Measurements from ENCODE around the gene MAML1. TPM values are rescaled to one million over a fixed set of nuclear protein-coding genes. Genes with fewer than 3 reads are reported as not detected.

Gene MAML1
- total and polyA plus RNA-seq, 2 experiments from 2014 or later: 9.6 to 43.9 TPM

DNA sequence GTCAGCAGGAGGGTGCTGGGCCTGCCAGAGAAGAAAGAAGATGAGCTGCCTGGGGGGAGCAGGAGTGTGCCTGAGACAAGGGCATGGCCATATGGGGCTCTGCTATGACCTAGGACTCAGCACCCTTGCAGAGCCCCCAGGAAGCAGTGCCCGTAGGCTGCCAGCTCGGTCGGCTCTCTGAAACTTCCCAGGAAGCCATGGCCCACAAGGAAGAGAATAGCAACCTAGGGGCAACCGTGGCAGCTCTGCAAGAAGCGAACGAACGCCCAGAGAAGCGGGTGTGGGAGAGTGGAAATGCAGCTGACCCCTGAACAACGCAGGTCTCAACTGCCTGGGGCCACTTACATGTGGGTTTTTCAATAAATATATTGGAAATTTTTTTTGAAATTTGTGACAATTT, 50.5 kb downstream of the MAML1 start:
- H3K27ac Mint-ChIP-seq: no peak overlapping the region
- Histone ChIP-seq H3K27me3 (ENCODE audit: insufficient read depth) (no peaks in the 10 kb centered on the region), H3K36me3 (ENCODE audit: insufficient read depth) (0 out of 2 replicates have a peak, but pooled peaks cover 6% of the 10 kb centered on the region), H2AFZ (no peak overlapping the region), H3K4me3 (no peak overlapping the region), H3K79me2 (replicated peaks; ENCODE audit: insufficient read depth) (no peaks in the 10 kb centered on the region), H3K9me2 (ENCODE audit: insufficient read depth) (no peaks in the 10 kb centered on the region), H3K27ac (ENCODE audit: low read depth) (no peak overlapping the region), H3K4me1 (ENCODE audit: insufficient read depth) (no peaks in the 10 kb centered on the region), H4K20me1 (replicated peaks; ENCODE audit: insufficient read depth) (no peaks in the 10 kb centered on the region; the same call in 1 of the 2 replicates), H3F3A (replicated peaks; ENCODE audit: low read depth) (peaks cover 2% of the 10 kb centered on the region; the same call in 1 of the 2 replicates), H3K4me2 (no peak overlapping the region)
- no peak for DNase-seq (ENCODE audit: low spot score)
- TF ChIP-seq ZNF114 (CRISPR knock-in tag; IDR thresholded peaks at IDR 0.05): no peak
- no peak for TF ChIP-seq CTCF (conservative IDR thresholded peaks at IDR 0.05; ENCODE audit: low read depth in 2 of 2)
- TF ChIP-seq, protein P1, sequence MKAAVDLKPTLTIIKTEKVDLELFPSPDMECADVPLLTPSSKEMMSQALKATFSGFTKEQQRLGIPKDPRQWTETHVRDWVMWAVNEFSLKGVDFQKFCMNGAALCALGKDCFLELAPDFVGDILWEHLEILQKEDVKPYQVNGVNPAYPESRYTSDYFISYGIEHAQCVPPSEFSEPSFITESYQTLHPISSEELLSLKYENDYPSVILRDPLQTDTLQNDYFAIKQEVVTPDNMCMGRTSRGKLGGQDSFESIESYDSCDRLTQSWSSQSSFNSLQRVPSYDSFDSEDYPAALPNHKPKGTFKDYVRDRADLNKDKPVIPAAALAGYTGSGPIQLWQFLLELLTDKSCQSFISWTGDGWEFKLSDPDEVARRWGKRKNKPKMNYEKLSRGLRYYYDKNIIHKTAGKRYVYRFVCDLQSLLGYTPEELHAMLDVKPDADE (IDR thresholded peaks at IDR 0.05): no peak
- no peak for TF ChIP-seq STAT1 (IDR thresholded peaks at IDR 0.05; ENCODE audit: unreplicated experiment)
- no peak for TF ChIP-seq CREB1 (CRISPR knock-in tag; IDR thresholded peaks at IDR 0.05; ENCODE audit: low read depth)
- TF ChIP-seq, protein P2, sequence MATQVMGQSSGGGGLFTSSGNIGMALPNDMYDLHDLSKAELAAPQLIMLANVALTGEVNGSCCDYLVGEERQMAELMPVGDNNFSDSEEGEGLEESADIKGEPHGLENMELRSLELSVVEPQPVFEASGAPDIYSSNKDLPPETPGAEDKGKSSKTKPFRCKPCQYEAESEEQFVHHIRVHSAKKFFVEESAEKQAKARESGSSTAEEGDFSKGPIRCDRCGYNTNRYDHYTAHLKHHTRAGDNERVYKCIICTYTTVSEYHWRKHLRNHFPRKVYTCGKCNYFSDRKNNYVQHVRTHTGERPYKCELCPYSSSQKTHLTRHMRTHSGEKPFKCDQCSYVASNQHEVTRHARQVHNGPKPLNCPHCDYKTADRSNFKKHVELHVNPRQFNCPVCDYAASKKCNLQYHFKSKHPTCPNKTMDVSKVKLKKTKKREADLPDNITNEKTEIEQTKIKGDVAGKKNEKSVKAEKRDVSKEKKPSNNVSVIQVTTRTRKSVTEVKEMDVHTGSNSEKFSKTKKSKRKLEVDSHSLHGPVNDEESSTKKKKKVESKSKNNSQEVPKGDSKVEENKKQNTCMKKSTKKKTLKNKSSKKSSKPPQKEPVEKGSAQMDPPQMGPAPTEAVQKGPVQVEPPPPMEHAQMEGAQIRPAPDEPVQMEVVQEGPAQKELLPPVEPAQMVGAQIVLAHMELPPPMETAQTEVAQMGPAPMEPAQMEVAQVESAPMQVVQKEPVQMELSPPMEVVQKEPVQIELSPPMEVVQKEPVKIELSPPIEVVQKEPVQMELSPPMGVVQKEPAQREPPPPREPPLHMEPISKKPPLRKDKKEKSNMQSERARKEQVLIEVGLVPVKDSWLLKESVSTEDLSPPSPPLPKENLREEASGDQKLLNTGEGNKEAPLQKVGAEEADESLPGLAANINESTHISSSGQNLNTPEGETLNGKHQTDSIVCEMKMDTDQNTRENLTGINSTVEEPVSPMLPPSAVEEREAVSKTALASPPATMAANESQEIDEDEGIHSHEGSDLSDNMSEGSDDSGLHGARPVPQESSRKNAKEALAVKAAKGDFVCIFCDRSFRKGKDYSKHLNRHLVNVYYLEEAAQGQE (IDR thresholded peaks at IDR 0.05; ENCODE audit: unreplicated experiment): no peak
- TF ChIP-seq NANOG (IDR thresholded peaks at IDR 0.05; ENCODE audit: borderline replicate concordance): no peak
- TF ChIP-seq POLR2AphosphoS5 (IDR thresholded peaks at IDR 0.05; ENCODE audit: low read depth): no peak
- TF ChIP-seq ZNF331 (CRISPR knock-in tag; IDR thresholded peaks at IDR 0.05; ENCODE audit: low read depth): no peak
- TF ChIP-seq ZNF462 (CRISPR knock-in tag; IDR thresholded peaks at IDR 0.05): no peak
- no peak for TF ChIP-seq JUNB (IDR thresholded peaks at IDR 0.05; ENCODE audit: unreplicated experiment)
- no peak for TF ChIP-seq EZH2 (IDR thresholded peaks at IDR 0.05; ENCODE audit: low read depth, unreplicated experiment)
- TF ChIP-seq EZH2phosphoT487 (IDR thresholded peaks at IDR 0.05; ENCODE audit: unreplicated experiment): no peak
- peaks cover 2% of the 10 kb centered on the region for H3K27me3 Mint-ChIP-seq (ENCODE audit: insufficient read depth, low read depth, poor library complexity)
- peaks cover 18% of the 10 kb centered on the region for H3K36me3 Mint-ChIP-seq (ENCODE audit: low read depth)
- no peaks in the 10 kb centered on the region for H3K4me1 Mint-ChIP-seq
- no peak overlapping the region for H3K4me3 Mint-ChIP-seq
- ATAC-seq: no peak
- H3K9me3 Mint-ChIP-seq: no peaks in the 10 kb centered on the region

All from GM23338 (cell line).